GM23338 (cell line): ENCODE data around the gene YAP1. TPM values are rescaled to one million over a fixed set of nuclear protein-coding genes. Genes with fewer than 3 reads are reported as not detected.

Source experiments
- ATAC-seq: fragments of 200-7000 bp; cut with Tn5 transposase; 3 replicates; pipeline ENCODE4 v1.9.1; 2020
- DNase-seq: peaks from one replicate; pipeline ENCODE4 v3.0.0-alpha.2; 2015; ENCODE audit warnings: low spot score
- H2AFZ ChIP-seq: fragments of 200-600 bp; sonication (generic); 2 replicates; pipeline ENCODE4 v1.8.0; 2016; ENCODE audit warnings: antibody characterized with exemption, mild to moderate bottlenecking, moderate library complexity
- H3F3A ChIP-seq: fragments of 200-600 bp; sonication (generic); replicated peaks from 2 replicates; pipeline ENCODE4 v1.8.0; 2017; ENCODE audit warnings: antibody characterized with exemption, mixed run types, low read depth
- H3K27ac ChIP-seq: fragments of 200-600 bp; sonication (generic); 2 replicates; pipeline ENCODE4 v1.6.1; 2016; ENCODE audit warnings: low read depth
- H3K27me3 ChIP-seq: fragments of 200-600 bp; sonication (generic); 2 replicates; pipeline ENCODE4 v1.8.0; 2016; ENCODE audit warnings: mild to moderate bottlenecking, mixed run types, moderate library complexity; ENCODE audit not compliant: insufficient read depth
- H3K36me3 ChIP-seq: fragments of 200-600 bp; sonication (generic); 2 replicates; pipeline ENCODE4 v1.8.0; 2016; ENCODE audit warnings: mild to moderate bottlenecking; ENCODE audit not compliant: insufficient read depth
- H3K4me1 ChIP-seq: fragments of 200-600 bp; sonication (generic); 2 replicates; pipeline ENCODE4 v1.8.0; 2016; ENCODE audit warnings: mild to moderate bottlenecking, moderate library complexity; ENCODE audit not compliant: insufficient read depth
- H3K4me2 ChIP-seq: fragments of 200-600 bp; sonication (generic); 2 replicates; pipeline ENCODE4 v1.7.1; 2017; ENCODE audit warnings: mixed run types
- H3K4me3 ChIP-seq: fragments of 200-600 bp; sonication (generic); 2 replicates; pipeline ENCODE4 v1.6.1; 2016; ENCODE audit warnings: mixed run types
- H3K79me2 ChIP-seq: fragments of 200-600 bp; sonication (generic); replicated peaks from 2 replicates; pipeline ENCODE4 v1.8.0; 2017; ENCODE audit warnings: mild to moderate bottlenecking; ENCODE audit not compliant: insufficient read depth
- H3K9me2 ChIP-seq: fragments of 200-600 bp; sonication (generic); 2 replicates; pipeline ENCODE4 v1.8.0; 2017; ENCODE audit not compliant: insufficient read depth
- H4K20me1 ChIP-seq: fragments of 200-600 bp; sonication (generic); replicated peaks from 2 replicates; pipeline ENCODE4 v1.8.0; 2017; ENCODE audit warnings: mild to moderate bottlenecking; ENCODE audit not compliant: insufficient read depth
- H3K27ac Mint-ChIP-seq: 2 replicates; pipeline ENCODE4 v1.8.0; 2020; ENCODE audit warnings: inconsistent platforms, mild to moderate bottlenecking, moderate library complexity, mixed read lengths
- H3K27me3 Mint-ChIP-seq: 3 replicates; pipeline ENCODE4 v1.8.0; 2022; ENCODE audit warnings: low read depth, mild to moderate bottlenecking, moderate library complexity, mixed read lengths, inconsistent platforms; ENCODE audit not compliant: insufficient read depth, poor library complexity
- H3K36me3 Mint-ChIP-seq: 3 replicates; pipeline ENCODE4 v1.8.0; 2021; ENCODE audit warnings: low read depth, mild to moderate bottlenecking, inconsistent platforms, moderate library complexity, mixed read lengths
- H3K4me1 Mint-ChIP-seq: 3 replicates; pipeline ENCODE4 v1.8.0; 2020; ENCODE audit warnings: mild to moderate bottlenecking, inconsistent platforms, mixed read lengths
- H3K4me3 Mint-ChIP-seq: 3 replicates; pipeline ENCODE4 v1.8.0; 2021; ENCODE audit warnings: moderate library complexity, mild to moderate bottlenecking, inconsistent platforms, mixed read lengths
- H3K9me3 Mint-ChIP-seq: 3 replicates; pipeline ENCODE4 v1.8.0; 2020; ENCODE audit warnings: moderate library complexity, mild to moderate bottlenecking, inconsistent platforms, mixed read lengths
- CREB1 ChIP-seq: fragments of 250-450 bp; sonication (Bioruptor Pico); IDR thresholded peaks from 2 replicates; pipeline ENCODE4 v1.5.0; 2020; ENCODE audit warnings: low read depth, mild to moderate bottlenecking, moderate library complexity
- EZH2 ChIP-seq: fragments of 200-600 bp; sonication (generic); IDR thresholded peaks from one replicate; pipeline ENCODE4 v1.8.0; 2017; ENCODE audit warnings: antibody characterized with exemption, mild to moderate bottlenecking, low read depth; ENCODE audit not compliant: unreplicated experiment
- EZH2phosphoT487 ChIP-seq: fragments of 200-600 bp; sonication (generic); IDR thresholded peaks from one replicate; pipeline ENCODE4 v1.8.1; 2018; ENCODE audit warnings: antibody characterized with exemption; ENCODE audit not compliant: unreplicated experiment
- JUNB ChIP-seq: IDR thresholded peaks from one replicate; pipeline ENCODE4 v1.6.1; 2016; ENCODE audit warnings: antibody characterized with exemption; ENCODE audit not compliant: unreplicated experiment
- STAT1 ChIP-seq: IDR thresholded peaks from one replicate; pipeline ENCODE4 v1.6.1; 2016; ENCODE audit warnings: antibody characterized with exemption; ENCODE audit not compliant: unreplicated experiment
- ZNF114 ChIP-seq: fragments of 250-450 bp; sonication (Bioruptor Pico); IDR thresholded peaks from 2 replicates; pipeline ENCODE4 v1.5.0; 2020; ENCODE audit warnings: mild to moderate bottlenecking, moderate library complexity
- polyA plus RNA-seq: library from polyadenylated mRNA; unstranded; fragments of >200 nt; fragmentation: Nextera tagmentation; extraction: Ambion mirVana; gene quantifications from 2 replicates; pipeline ENCODE4 v1.2.1, GENCODE V29; 2016
- total RNA-seq: library from RNA; depleted of rRNA; stranded (reverse); fragments of >200 nt; shearing (Covaris generic); gene quantifications from 2 replicates; pipeline ENCODE4 v1.2.3, GENCODE V29; 2014
- TF ChIP-seq, protein P1 (sequence below): fragments of 250-450 bp; sonication (Bioruptor Pico); IDR thresholded peaks from 2 replicates; pipeline ENCODE4 v1.5.0; 2020; ENCODE audit warnings: mild to moderate bottlenecking, moderate library complexity
- TF ChIP-seq, protein P2 (sequence below): IDR thresholded peaks from 2 replicates; pipeline ENCODE4 v1.6.1; 2016; ENCODE audit warnings: antibody characterized with exemption
- TF ChIP-seq, protein P3 (sequence below), 2 experiments: fragments of 200-600 bp in 1 of 2; sonication (generic) in 1 of 2; conservative IDR thresholded peaks; 2 replicates each; pipeline versions ENCODE4 v1.5.1 to v1.6.1; 2016 to 2017; ENCODE audit warnings: antibody characterized with exemption in 2 of 2, low read depth in 2 of 2, mild to moderate bottlenecking in 2 of 2, moderate library complexity in 1 of 2

Gene YAP1
- total and polyA plus RNA-seq, 2 experiments from 2014 or later, result 17.2 to 155 TPM

- TF ChIP-seq, protein P1, sequence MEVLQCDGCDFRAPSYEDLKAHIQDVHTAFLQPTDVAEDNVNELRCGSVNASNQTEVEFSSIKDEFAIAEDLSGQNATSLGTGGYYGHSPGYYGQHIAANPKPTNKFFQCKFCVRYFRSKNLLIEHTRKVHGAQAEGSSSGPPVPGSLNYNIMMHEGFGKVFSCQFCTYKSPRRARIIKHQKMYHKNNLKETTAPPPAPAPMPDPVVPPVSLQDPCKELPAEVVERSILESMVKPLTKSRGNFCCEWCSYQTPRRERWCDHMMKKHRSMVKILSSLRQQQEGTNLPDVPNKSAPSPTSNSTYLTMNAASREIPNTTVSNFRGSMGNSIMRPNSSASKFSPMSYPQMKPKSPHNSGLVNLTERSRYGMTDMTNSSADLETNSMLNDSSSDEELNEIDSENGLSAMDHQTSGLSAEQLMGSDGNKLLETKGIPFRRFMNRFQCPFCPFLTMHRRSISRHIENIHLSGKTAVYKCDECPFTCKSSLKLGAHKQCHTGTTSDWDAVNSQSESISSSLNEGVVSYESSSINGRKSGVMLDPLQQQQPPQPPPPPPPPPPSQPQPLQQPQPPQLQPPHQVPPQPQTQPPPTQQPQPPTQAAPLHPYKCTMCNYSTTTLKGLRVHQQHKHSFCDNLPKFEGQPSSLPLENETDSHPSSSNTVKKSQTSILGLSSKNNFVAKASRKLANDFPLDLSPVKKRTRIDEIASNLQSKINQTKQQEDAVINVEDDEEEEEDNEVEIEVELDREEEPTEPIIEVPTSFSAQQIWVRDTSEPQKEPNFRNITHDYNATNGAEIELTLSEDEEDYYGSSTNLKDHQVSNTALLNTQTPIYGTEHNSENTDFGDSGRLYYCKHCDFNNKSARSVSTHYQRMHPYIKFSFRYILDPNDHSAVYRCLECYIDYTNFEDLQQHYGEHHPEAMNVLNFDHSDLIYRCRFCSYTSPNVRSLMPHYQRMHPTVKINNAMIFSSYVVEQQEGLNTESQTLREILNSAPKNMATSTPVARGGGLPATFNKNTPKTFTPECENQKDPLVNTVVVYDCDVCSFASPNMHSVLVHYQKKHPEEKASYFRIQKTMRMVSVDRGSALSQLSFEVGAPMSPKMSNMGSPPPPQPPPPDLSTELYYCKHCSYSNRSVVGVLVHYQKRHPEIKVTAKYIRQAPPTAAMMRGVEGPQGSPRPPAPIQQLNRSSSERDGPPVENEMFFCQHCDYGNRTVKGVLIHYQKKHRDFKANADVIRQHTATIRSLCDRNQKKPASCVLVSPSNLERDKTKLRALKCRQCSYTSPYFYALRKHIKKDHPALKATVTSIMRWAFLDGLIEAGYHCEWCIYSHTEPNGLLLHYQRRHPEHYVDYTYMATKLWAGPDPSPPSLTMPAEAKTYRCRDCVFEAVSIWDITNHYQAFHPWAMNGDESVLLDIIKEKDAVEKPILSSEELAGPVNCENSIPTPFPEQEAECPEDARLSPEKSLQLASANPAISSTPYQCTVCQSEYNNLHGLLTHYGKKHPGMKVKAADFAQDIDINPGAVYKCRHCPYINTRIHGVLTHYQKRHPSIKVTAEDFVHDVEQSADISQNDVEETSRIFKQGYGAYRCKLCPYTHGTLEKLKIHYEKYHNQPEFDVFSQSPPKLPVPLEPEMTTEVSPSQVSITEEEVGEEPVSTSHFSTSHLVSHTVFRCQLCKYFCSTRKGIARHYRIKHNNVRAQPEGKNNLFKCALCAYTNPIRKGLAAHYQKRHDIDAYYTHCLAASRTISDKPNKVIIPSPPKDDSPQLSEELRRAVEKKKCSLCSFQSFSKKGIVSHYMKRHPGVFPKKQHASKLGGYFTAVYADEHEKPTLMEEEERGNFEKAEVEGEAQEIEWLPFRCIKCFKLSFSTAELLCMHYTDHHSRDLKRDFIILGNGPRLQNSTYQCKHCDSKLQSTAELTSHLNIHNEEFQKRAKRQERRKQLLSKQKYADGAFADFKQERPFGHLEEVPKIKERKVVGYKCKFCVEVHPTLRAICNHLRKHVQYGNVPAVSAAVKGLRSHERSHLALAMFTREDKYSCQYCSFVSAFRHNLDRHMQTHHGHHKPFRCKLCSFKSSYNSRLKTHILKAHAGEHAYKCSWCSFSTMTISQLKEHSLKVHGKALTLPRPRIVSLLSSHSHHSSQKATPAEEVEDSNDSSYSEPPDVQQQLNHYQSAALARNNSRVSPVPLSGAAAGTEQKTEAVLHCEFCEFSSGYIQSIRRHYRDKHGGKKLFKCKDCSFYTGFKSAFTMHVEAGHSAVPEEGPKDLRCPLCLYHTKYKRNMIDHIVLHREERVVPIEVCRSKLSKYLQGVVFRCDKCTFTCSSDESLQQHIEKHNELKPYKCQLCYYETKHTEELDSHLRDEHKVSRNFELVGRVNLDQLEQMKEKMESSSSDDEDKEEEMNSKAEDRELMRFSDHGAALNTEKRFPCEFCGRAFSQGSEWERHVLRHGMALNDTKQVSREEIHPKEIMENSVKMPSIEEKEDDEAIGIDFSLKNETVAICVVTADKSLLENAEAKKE (CRISPR knock-in tag), result no peak
- TF ChIP-seq, protein P2, sequence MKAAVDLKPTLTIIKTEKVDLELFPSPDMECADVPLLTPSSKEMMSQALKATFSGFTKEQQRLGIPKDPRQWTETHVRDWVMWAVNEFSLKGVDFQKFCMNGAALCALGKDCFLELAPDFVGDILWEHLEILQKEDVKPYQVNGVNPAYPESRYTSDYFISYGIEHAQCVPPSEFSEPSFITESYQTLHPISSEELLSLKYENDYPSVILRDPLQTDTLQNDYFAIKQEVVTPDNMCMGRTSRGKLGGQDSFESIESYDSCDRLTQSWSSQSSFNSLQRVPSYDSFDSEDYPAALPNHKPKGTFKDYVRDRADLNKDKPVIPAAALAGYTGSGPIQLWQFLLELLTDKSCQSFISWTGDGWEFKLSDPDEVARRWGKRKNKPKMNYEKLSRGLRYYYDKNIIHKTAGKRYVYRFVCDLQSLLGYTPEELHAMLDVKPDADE, result no peak
Measured at GRCh38 chr11:102081313-102081712, 28.9 kb upstream of the YAP1 start (continued).

- H3K4me1 Mint-ChIP-seq, result no peaks in the 10 kb centered on the region
- no peaks in the 10 kb centered on the region for H3K27me3 Mint-ChIP-seq
- Histone ChIP-seq H3K27me3 (no peaks in the 10 kb centered on the region), H3K36me3 (no peaks in the 10 kb centered on the region), H2AFZ (no peak overlapping the region), H3K27ac (no peak overlapping the region), H3F3A (no peaks in the 10 kb centered on the region), H4K20me1 (no peaks in the 10 kb centered on the region), H3K9me2 (no peaks in the 10 kb centered on the region), H3K4me3 (no peak overlapping the region), H3K4me2 (no peak overlapping the region), H3K4me1 (no peaks in the 10 kb centered on the region), H3K79me2 (no peaks in the 10 kb centered on the region)
- no peaks in the 10 kb centered on the region for H3K9me3 Mint-ChIP-seq
- H3K36me3 Mint-ChIP-seq, result no peaks in the 10 kb centered on the region
- no peak for DNase-seq
- ATAC-seq, result no peak
- no peak overlapping the region for H3K27ac Mint-ChIP-seq
- H3K4me3 Mint-ChIP-seq, result no peak overlapping the region
- TF ChIP-seq JUNB, result no peak
- no peak for TF ChIP-seq STAT1
- TF ChIP-seq, protein P3, sequence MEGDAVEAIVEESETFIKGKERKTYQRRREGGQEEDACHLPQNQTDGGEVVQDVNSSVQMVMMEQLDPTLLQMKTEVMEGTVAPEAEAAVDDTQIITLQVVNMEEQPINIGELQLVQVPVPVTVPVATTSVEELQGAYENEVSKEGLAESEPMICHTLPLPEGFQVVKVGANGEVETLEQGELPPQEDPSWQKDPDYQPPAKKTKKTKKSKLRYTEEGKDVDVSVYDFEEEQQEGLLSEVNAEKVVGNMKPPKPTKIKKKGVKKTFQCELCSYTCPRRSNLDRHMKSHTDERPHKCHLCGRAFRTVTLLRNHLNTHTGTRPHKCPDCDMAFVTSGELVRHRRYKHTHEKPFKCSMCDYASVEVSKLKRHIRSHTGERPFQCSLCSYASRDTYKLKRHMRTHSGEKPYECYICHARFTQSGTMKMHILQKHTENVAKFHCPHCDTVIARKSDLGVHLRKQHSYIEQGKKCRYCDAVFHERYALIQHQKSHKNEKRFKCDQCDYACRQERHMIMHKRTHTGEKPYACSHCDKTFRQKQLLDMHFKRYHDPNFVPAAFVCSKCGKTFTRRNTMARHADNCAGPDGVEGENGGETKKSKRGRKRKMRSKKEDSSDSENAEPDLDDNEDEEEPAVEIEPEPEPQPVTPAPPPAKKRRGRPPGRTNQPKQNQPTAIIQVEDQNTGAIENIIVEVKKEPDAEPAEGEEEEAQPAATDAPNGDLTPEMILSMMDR (conservative IDR thresholded peaks at IDR 0.05; ENCODE audit: low read depth in 2 of 2), result no peak
- no peak for TF ChIP-seq CREB1
- TF ChIP-seq EZH2phosphoT487, result no peak
- TF ChIP-seq EZH2, result no peak
- TF ChIP-seq ZNF114, result no peak
Measured at GRCh38 chr11:102085864-102086551, 24.2 kb upstream of the YAP1 start.
